ENCODE data around the gene IGF1.

- TF ChIP-seq CTCF (IDR thresholded peaks at IDR 0.05 in 4 of 5, conservative IDR thresholded peaks at IDR 0.05 in 1 of 5) (no peak), POLR2A (IDR thresholded peaks at IDR 0.05) (no peak)
Observed at GRCh38 chr12:102509123-102509626, 28.8 kb upstream of the IGF1 start.
